Stomach (tissue), 4 donors: ENCODE measurements around the gene BTBD9.

Source experiments
- POLR2A ChIP-seq, 4 donors: fragments of 450-650 bp; IDR thresholded peaks; one replicate each; pipeline ENCODE4 v1.6.1; 2016; ENCODE audit warnings: antibody characterized with exemption in 4 of 4, control low read depth in 2 of 4, mild to moderate bottlenecking in 1 of 4, moderate library complexity in 1 of 4
- POLR2AphosphoS5 ChIP-seq, 3 donors: sonication (generic); formaldehyde crosslinking; IDR thresholded peaks; one replicate each; pipeline ENCODE4 v1.6.1; 2016; ENCODE audit warnings: antibody characterized with exemption in 3 of 3

DNA sequence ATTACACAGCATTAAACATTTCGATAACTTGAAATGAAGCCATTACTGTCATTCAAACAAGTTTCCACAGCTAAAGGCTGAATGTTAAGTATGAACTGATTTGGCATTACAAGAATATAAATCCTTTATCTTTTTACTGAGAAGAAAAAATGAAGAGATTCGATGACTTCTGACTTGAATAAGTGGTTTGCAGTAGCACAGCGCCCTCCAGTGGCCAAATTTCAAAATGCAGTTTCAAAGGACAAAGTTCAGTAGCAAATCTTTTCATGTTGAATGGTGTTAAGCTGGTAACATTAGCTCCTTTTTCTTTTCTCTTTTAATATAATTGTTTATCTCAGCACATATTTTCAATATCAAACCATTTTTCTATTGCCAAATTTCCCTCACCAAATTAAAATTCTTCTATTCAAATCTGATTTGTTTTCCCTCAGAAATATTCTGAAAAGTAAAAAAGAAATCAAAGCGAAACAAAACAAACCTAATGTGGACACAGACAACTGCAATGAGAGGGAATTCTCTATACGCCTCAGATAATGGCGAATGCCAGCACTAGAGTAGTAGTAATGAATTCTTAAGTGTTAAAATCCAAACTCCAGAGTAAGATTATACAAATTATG, 145.7 kb downstream of the BTBD9 start:
- no peak for TF ChIP-seq POLR2A (IDR thresholded peaks at IDR 0.05)
- TF ChIP-seq POLR2AphosphoS5 (IDR thresholded peaks at IDR 0.05): peak in 1 of 3 donors; percentile 21
